Measurements from ENCODE around the gene SERPINA4. TPM values are rescaled to one million over a fixed set of nuclear protein-coding genes. Genes with fewer than 3 reads are reported as not detected.

Gene SERPINA4
- total RNA-seq, 4 donors from 2014 or later, result not detected

DNA sequence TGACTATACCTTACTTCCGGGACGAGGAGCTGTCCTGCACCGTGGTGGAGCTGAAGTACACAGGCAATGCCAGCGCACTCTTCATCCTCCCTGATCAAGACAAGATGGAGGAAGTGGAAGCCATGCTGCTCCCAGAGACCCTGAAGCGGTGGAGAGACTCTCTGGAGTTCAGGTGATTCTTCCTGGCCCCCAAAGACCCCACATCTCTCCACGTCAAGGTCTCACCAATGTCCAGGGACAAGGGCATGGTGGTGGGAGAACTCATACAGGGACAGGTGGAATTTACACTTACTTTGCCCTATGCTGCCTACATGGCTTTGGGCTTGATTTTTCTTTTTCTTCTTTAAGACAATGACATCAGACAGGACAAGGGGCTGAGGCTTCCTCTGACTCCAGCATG, 58.1 kb downstream of the SERPINA4 start:
- DNase-seq, result no peak
- TF ChIP-seq POLR2A (IDR thresholded peaks at IDR 0.05) (no peak), POLR2AphosphoS5 (IDR thresholded peaks at IDR 0.05) (no peak), EP300 (IDR thresholded peaks at IDR 0.05; ENCODE audit: low read depth) (no peak), CTCF (IDR thresholded peaks at IDR 0.05) (no peak)
- WGBS, 2 donors (ENCODE audit: low coverage in 1 of 2), result 67 to 83% methylated on average over 1 to 6 of the region's 6 CpGs
- Histone ChIP-seq H3K4me3 (no peak overlapping the region), H3K27ac (no peak overlapping the region), H3K27me3 (no peaks in the 10 kb centered on the region), H3K9me3 (peaks cover 12 to 21% of the 10 kb centered on the region in 2 donors), H3K4me1 (no peaks in the 10 kb centered on the region), H3K36me3 (no peaks in the 10 kb centered on the region)
- in situ Hi-C loops (cut with MboI; ENCODE audit: low pct_ligation_motif_present in 1 of 4, low pct_unique_long_range_greater_than_20kb in 1 of 4, low sequenced_read_pairs in 3 of 4) (no loop called here), intact Hi-C loops (cut with DNase I; ENCODE audit: low total_unique reads) (no loop called here)

Other genes with a start within 250 kb of the SERPINA4 start
- under 1 TPM in 3 of 4 donors, not detected in 1; 0.48 to 0.82 (median 0.80) TPM for gene SERPINA6, start 238.1 kb upstream of the SERPINA4 start, total RNA-seq
- gene SERPINA2, start 194.7 kb upstream of the SERPINA4 start, total RNA-seq, result not detected
- 100 to 1,000 TPM in 1 of 4 donors, 10 to 100 TPM in 3; 35.2 to 107 (median 61.0) TPM for gene SERPINA1, start 172.8 kb upstream of the SERPINA4 start, total RNA-seq
- gene SERPINA11, start 108.6 kb upstream of the SERPINA4 start, total RNA-seq, result under 1 TPM in 1 of 4 donors, not detected in 3; 0.27 TPM
- not detected for gene SERPINA9, start 85.2 kb upstream of the SERPINA4 start, total RNA-seq
- not detected for gene SERPINA12, start 52.0 kb upstream of the SERPINA4 start, total RNA-seq
- 10 to 100 TPM in 1 of 4 donors, 1 to 10 TPM in 1, under 1 TPM in 1, not detected in 1; 0.32 to 37.6 (median 1.5) TPM for gene SERPINA5, start 20.0 kb downstream of the SERPINA4 start, total RNA-seq
- gene SERPINA3, start 50.9 kb downstream of the SERPINA4 start, total RNA-seq, result 10 to 100 TPM; 16.0 to 72.7 (median 22.6) TPM
- under 1 TPM in 1 of 4 donors, not detected in 3; 0.32 TPM for gene GSC, start 208.7 kb downstream of the SERPINA4 start, total RNA-seq

Measured in transverse colon (tissue), 4 donors.